B cell (primary cell): Measurements from ENCODE around the gene PPP1R14C. TPM values are rescaled to one million over a fixed set of nuclear protein-coding genes. Genes with fewer than 3 reads are reported as not detected.

Experiments
- ATAC-seq: fragments of 200-7000 bp; cut with Tn5 transposase; one replicate; pipeline ENCODE4 v1.10.0; 2021; ENCODE audit warnings: low read depth, mild to moderate bottlenecking, moderate number of reproducible peaks, moderate library complexity
- CTCF ChIA-PET: fragments of 350-600 bp; sonication (Branson Sonifier 250); formaldehyde crosslinking; loops from one replicate; lab custom pipeline; 2021; ENCODE audit warnings: antibody characterized with exemption, inconsistent platforms; lab: Charles Lee
- POLR2A ChIA-PET: fragments of 350-600 bp; sonication (Branson Sonifier 250); formaldehyde crosslinking; loops from one replicate; lab custom pipeline; 2021; ENCODE audit warnings: antibody characterized with exemption; lab: Charles Lee
- DNase-seq: peaks from one replicate; pipeline ENCODE4 v3.0.0; 2013
- H2AFZ ChIP-seq: 2 replicates; pipeline ENCODE4 v1.6.1; 2012; ENCODE audit warnings: mild to moderate bottlenecking, low read depth, low read length; ENCODE audit not compliant: insufficient read depth, poor library complexity, severe bottlenecking
- H3K27ac ChIP-seq, 2 donors: 1 replicate in 1 of 2; 2 replicates in 1 of 2; pipeline ENCODE4 v1.5.1; 2012 to 2013; ENCODE audit warnings: low read length in 2 of 2, mild to moderate bottlenecking in 2 of 2, moderate library complexity in 1 of 2
- H3K27me3 ChIP-seq, 4 experiments: fragments of 200-600 bp in 1 of 4; sonication (generic) in 1 of 4; replicated peaks in 1 of 4; 1 replicate in 2 of 4; 2 replicates in 2 of 4; pipeline versions ENCODE4 v1.6.1 to v1.7.0; 2013 to 2016; ENCODE audit warnings: low read length in 3 of 4, mild to moderate bottlenecking in 2 of 4, mixed read lengths in 1 of 4, moderate library complexity in 1 of 4; ENCODE audit not compliant: insufficient read depth in 4 of 4, control insufficient read depth in 3 of 4; ENCODE audit errors: control extremely low read depth in 1 of 4
- H3K36me3 ChIP-seq, 2 experiments: replicated peaks in 1 of 2; 1 replicate in 1 of 2; 2 replicates in 1 of 2; pipeline versions ENCODE4 v1.6.1 to v1.7.1; 2013; ENCODE audit warnings: low read length in 1 of 2; ENCODE audit not compliant: insufficient read depth in 2 of 2, control insufficient read depth in 1 of 2; ENCODE audit errors: control extremely low read depth in 1 of 2, extremely low read depth in 1 of 2
- H3K4me1 ChIP-seq, 2 donors: fragments of 200-600 bp in 1 of 2; sonication (generic) in 1 of 2; 1 replicate in 1 of 2; 2 replicates in 1 of 2; pipeline versions ENCODE4 v1.5.1 to v1.6.1; 2013 to 2017; ENCODE audit warnings: low read length in 2 of 2; ENCODE audit not compliant: control insufficient read depth in 2 of 2, insufficient read depth in 2 of 2
- H3K4me2 ChIP-seq: replicated peaks from 2 replicates; pipeline ENCODE3; 2012; ENCODE audit warnings: mild to moderate bottlenecking, low read depth, low read length; ENCODE audit not compliant: poor library complexity, severe bottlenecking
- H3K4me3 ChIP-seq, 5 experiments: fragments of 200-600 bp in 1 of 5; sonication (generic) in 1 of 5; 1 replicate in 3 of 5; 2 replicates in 2 of 5; pipeline versions ENCODE4 v1.5.1 to v1.7.0; 2011 to 2016; ENCODE audit warnings: low read length in 4 of 5, mild to moderate bottlenecking in 4 of 5, low read depth in 2 of 5, control low read depth in 1 of 5, moderate library complexity in 1 of 5; ENCODE audit not compliant: insufficient read depth in 1 of 5; ENCODE audit errors: control extremely low read depth in 1 of 5, extremely low read depth in 1 of 5
- H3K79me2 ChIP-seq: fragments of 200-600 bp; sonication (generic); one replicate; pipeline ENCODE4 v1.6.0; 2016; ENCODE audit warnings: low read length; ENCODE audit not compliant: control insufficient read depth, insufficient read depth
- H3K9ac ChIP-seq: fragments of 200-600 bp; sonication (generic); 2 replicates; pipeline ENCODE4 v1.6.1; 2017; ENCODE audit warnings: mild to moderate bottlenecking, low read length, moderate library complexity
- H3K9me3 ChIP-seq, 3 donors: one replicate each; pipeline versions ENCODE4 v1.6.1 to v1.7.1; 2013; ENCODE audit warnings: low read length in 2 of 3; ENCODE audit not compliant: control insufficient read depth in 2 of 3, insufficient read depth in 1 of 3; ENCODE audit errors: control extremely low read depth in 1 of 3
- H4K20me1 ChIP-seq: 2 replicates; pipeline ENCODE4 v1.6.0; 2012; ENCODE audit warnings: mild to moderate bottlenecking, low read length; ENCODE audit not compliant: insufficient read depth, control insufficient read depth, poor library complexity, severe bottlenecking
- H3K27ac Mint-ChIP-seq: one replicate; pipeline ENCODE4 v1.8.0; 2021; ENCODE audit warnings: mixed read lengths
- H3K27me3 Mint-ChIP-seq: one replicate; pipeline ENCODE4 v1.8.0; 2021; ENCODE audit warnings: mixed read lengths
- H3K4me1 Mint-ChIP-seq: one replicate; pipeline ENCODE4 v1.8.0; 2021; ENCODE audit warnings: mixed read lengths
- H3K4me3 Mint-ChIP-seq: one replicate; pipeline ENCODE4 v1.8.0; 2021; ENCODE audit warnings: mixed read lengths
- H3K9me3 Mint-ChIP-seq: one replicate; pipeline ENCODE4 v1.8.0; 2022; ENCODE audit warnings: mixed read lengths; ENCODE audit not compliant: insufficient read depth
- CTCF ChIP-seq: fragments of 200-600 bp; IDR thresholded peaks from one replicate; pipeline ENCODE4 v1.8.0; 2022; ENCODE audit warnings: antibody characterized with exemption, mild to moderate bottlenecking
- EZH2 ChIP-seq: IDR thresholded peaks from 2 replicates; pipeline ENCODE4 v1.6.1; 2012; ENCODE audit warnings: borderline replicate concordance, low read depth, mild to moderate bottlenecking, moderate library complexity, low read length; ENCODE audit not compliant: insufficient read depth, poor library complexity, severe bottlenecking
- WGBS: methylation state at CpG from one replicate; pipeline ENCODE4 v1.1.5; 2013; ENCODE audit warnings: missing lambda C conversion rate; ENCODE audit not compliant: insufficient coverage; 5-methylcytosine and 5-hydroxymethylcytosine counted together
- intact Hi-C: fragments of 100-400 bp; cut with micrococcal nuclease; formaldehyde crosslinking; loops from one replicate; pipeline ENCODE4 v1.10.0; 2022
- polyA plus RNA-seq: library from polyadenylated mRNA; depleted of rRNA; stranded (reverse); fragments of >200 nt; gene quantifications from 2 replicates; pipeline ENCODE4 v1.2.3, GENCODE V29; 2012
- total RNA-seq, 2 donors: library from RNA; stranded (reverse); fragments of 120-200 nt in 1 of 2; gene quantifications; 1 replicate in 1 of 2; 2 replicates in 1 of 2; pipeline versions ENCODE4 v1.2.3 to v1.2.4, GENCODE V29; 2013 to 2022

The PPP1R14C gene
- total and polyA plus RNA-seq, 2 donors (not counting 1 experiment from before 2014, with no cell fraction given), result not detected

GRCh38 chr6:150163970-150164369, 21.1 kb downstream of the PPP1R14C start:
- ChIA-PET CTCF (no interaction called here), POLR2A (no interaction called here)
- Histone ChIP-seq H3K36me3 (no peaks in the 10 kb centered on the region), H3K27me3 (no peaks in the 10 kb centered on the region), H2AFZ (no peak overlapping the region), H3K4me2 (no peak overlapping the region), H3K9me3 (peaks cover 0 to 7% (median 3%) of the 10 kb centered on the region in 3 donors), H3K4me3 (no peak overlapping the region), H4K20me1 (no peaks in the 10 kb centered on the region), H3K4me1 (peaks cover 6 to 10% of the 10 kb centered on the region in 2 donors), H3K79me2 (no peaks in the 10 kb centered on the region), H3K9ac (no peak overlapping the region), H3K27ac (no peak overlapping the region)
- WGBS, result no CpG with 5 or more reads among the region's 3 CpGs
- H3K27ac Mint-ChIP-seq, result no peak overlapping the region
- DNase-seq (no peak), ATAC-seq (no peak)
- peaks cover 19% of the 10 kb centered on the region for H3K27me3 Mint-ChIP-seq
- H3K9me3 Mint-ChIP-seq, result no peaks in the 10 kb centered on the region
- no peak for TF ChIP-seq EZH2
- no peak for TF ChIP-seq CTCF
- peaks cover 7% of the 10 kb centered on the region for H3K4me1 Mint-ChIP-seq
- H3K4me3 Mint-ChIP-seq, result no peak overlapping the region
- intact Hi-C loops, result no loop called here

- no peak overlapping the region for H3K9ac ChIP-seq
- ChIA-PET CTCF (interaction anchor here (0.9 kb wide), 1 partner anchor 16 kb away, joined by 3 read pairs; no protein-coding TSS in a partner anchor), POLR2A (interaction anchor here (0.6 kb wide), 1 partner anchor 479 kb away, joined by 4 read pairs; no protein-coding TSS in a partner anchor)
- Mint-ChIP-seq H3K27ac (no peak overlapping the region), H3K9me3 (no peaks in the 10 kb centered on the region), H3K4me3 (no peak overlapping the region), H3K27me3 (peaks cover 15% of the 10 kb centered on the region), H3K4me1 (peaks cover 16% of the 10 kb centered on the region)
- no peak overlapping the region for H2AFZ ChIP-seq
- DNase-seq (no peak), ATAC-seq (no peak)
- H3K4me2 ChIP-seq, result no peak overlapping the region
- no peak overlapping the region for H3K4me3 ChIP-seq
- peaks cover 0 to 7% (median 3%) of the 10 kb centered on the region in 3 donors for H3K9me3 ChIP-seq
- TF ChIP-seq EZH2 (no peak), CTCF (no peak)
- no peaks in the 10 kb centered on the region for H3K36me3 ChIP-seq
- H3K79me2 ChIP-seq, result no peaks in the 10 kb centered on the region
- intact Hi-C loops, result no loop called here
- H3K27me3 ChIP-seq, result no peaks in the 10 kb centered on the region
- no peaks in the 10 kb centered on the region for H4K20me1 ChIP-seq
- no peak overlapping the region for H3K27ac ChIP-seq
- H3K4me1 ChIP-seq, result peaks cover 6 to 10% of the 10 kb centered on the region in 2 donors
Measured at GRCh38 chr6:150165020-150165702, 22.3 kb downstream of the PPP1R14C start.
